ENCODE data around the gene SENP8. TPM values are rescaled to one million over a fixed set of nuclear protein-coding genes. Genes with fewer than 3 reads are reported as not detected.

The SENP8 gene
- total and polyA plus RNA-seq, 2 of the 13 experiments (the other 11 are each of a cell fraction or from before 2014, with no cell fraction given) = 2.7 to 3.0 TPM

- no peak for ATAC-seq
- Histone ChIP-seq H3K4me2 (ENCODE audit: low read depth, low read length) (no peak overlapping the region), H3K36me3 (replicated peaks in 1 of 2; ENCODE audit: control insufficient read depth in 1 of 2, insufficient read depth in 2 of 2, low read length in 2 of 2) (no peaks in the 10 kb centered on the region), H2AFZ (ENCODE audit: low read length) (no peak overlapping the region), H3K9ac (ENCODE audit: insufficient read depth, low read depth, low read length) (no peak overlapping the region), H3K9me3 (ENCODE audit: low read length) (no peaks in the 10 kb centered on the region), H3K27me3 (ENCODE audit: control insufficient read depth in 1 of 2, insufficient read depth in 2 of 2, low read length in 2 of 2) (no peaks in the 10 kb centered on the region), H3K27ac (ENCODE audit: extremely low read length, insufficient read depth, low read length) (no peak overlapping the region), H3K4me1 (ENCODE audit: insufficient read depth, low read length) (0 out of 2 replicates have a peak, but pooled peaks cover 10% of the 10 kb centered on the region), H3K79me2 (ENCODE audit: insufficient read depth, low read length) (no peaks in the 10 kb centered on the region), H4K20me1 (ENCODE audit: insufficient read depth, low read length) (no peaks in the 10 kb centered on the region), H3K4me3 (replicated peaks in 1 of 3; ENCODE audit: insufficient read depth in 1 of 3, low read depth in 2 of 3, low read length in 3 of 3) (no peak overlapping the region)
- intact Hi-C loops (cut with micrococcal nuclease; ENCODE audit: unreplicated experiment) (no loop called here), in situ Hi-C loops (cut with HindIII; ENCODE audit: extremely low pct_ligation_motif_present, low pct_unique_long_range_greater_than_20kb) (no loop called here)
- peak; percentile 55 for TF ChIP-seq MAFF (IDR thresholded peaks at IDR 0.05; ENCODE audit: low read depth, low read length)
- no peak for TF ChIP-seq MTF1 (CRISPR knock-in tag; IDR thresholded peaks at IDR 0.05)
- no peak for TF ChIP-seq GZF1 (CRISPR knock-in tag; IDR thresholded peaks at IDR 0.05)
- no peak for TF ChIP-seq E2F5 (CRISPR knock-in tag; conservative IDR thresholded peaks at IDR 0.05)
- no peak for TF ChIP-seq HOXA7 (CRISPR knock-in tag; IDR thresholded peaks at IDR 0.05)
- TF ChIP-seq MAFK (conservative IDR thresholded peaks at IDR 0.05 in 1 of 2, IDR thresholded peaks at IDR 0.05 in 1 of 2; ENCODE audit: low read length in 2 of 2) = peak; percentile 64 to 72
- TF ChIP-seq ZNF441 (CRISPR knock-in tag; IDR thresholded peaks at IDR 0.05; ENCODE audit: borderline replicate concordance) = no peak
- TF ChIP-seq SOX13 (IDR thresholded peaks at IDR 0.05) = no peak
- no peak for TF ChIP-seq SOX13 (CRISPR knock-in tag; conservative IDR thresholded peaks at IDR 0.05 in 1 of 2, IDR thresholded peaks at IDR 0.05 in 1 of 2)
- no peak for TF ChIP-seq CREB3 (CRISPR knock-in tag; IDR thresholded peaks at IDR 0.05)
- no peak for TF ChIP-seq MATR3 (CRISPR knock-in tag; IDR thresholded peaks at IDR 0.05)
- no peak for TF ChIP-seq DMTF1 (CRISPR knock-in tag; IDR thresholded peaks at IDR 0.05)
- no peak for TF ChIP-seq RELA (CRISPR knock-in tag; IDR thresholded peaks at IDR 0.05)
- TF ChIP-seq HNRNPLL (IDR thresholded peaks at IDR 0.05; ENCODE audit: low read depth, low read length, poor library complexity, severe bottlenecking) = no peak
- no peak for TF ChIP-seq DNMT1 (CRISPR knock-in tag; IDR thresholded peaks at IDR 0.05)
- BruUV-seq (replicated peaks) = no TSS peak
- DNase-seq (ENCODE audit: low spot score) = no peak
- ChIA-PET POLR2A (no interaction called here), CTCF (ENCODE audit: low intra/inter-chr PET ratio, low total read pairs) (no interaction called here)
- FAIRE-seq = no peak
Measured at GRCh38 chr15:72128359-72128758, 10.2 kb downstream of the SENP8 start.

Measured in HepG2 (cell line).